A549 (cell line): Measurements from ENCODE around the gene SIDT1. TPM values are rescaled to one million over a fixed set of nuclear protein-coding genes. Genes with fewer than 3 reads are reported as not detected.
A peak's percentile ranks its signal among the peaks of the same experiment; 100 is the strongest.

Source experiments
- ATAC-seq, 2 experiments: fragments of 200-7000 bp in 1 of 2; fragments of >200 bp in 1 of 2; cut with Nextera tagmentation in 1 of 2; cut with Tn5 transposase in 1 of 2; 3 replicates each; pipeline versions ENCODE4 v1.8.0 to v1.9.1; 2018 to 2020; ENCODE audit warnings: mild to moderate bottlenecking in 1 of 2, moderate library complexity in 1 of 2
- CTCF ChIA-PET: fragments of 300-600 bp; sonication (Branson Sonifier 250); formaldehyde crosslinking; extraction: SDS; loops from one replicate; lab custom pipeline; 2021; ENCODE audit warnings: antibody characterized with exemption, inconsistent platforms; lab: Yijun Ruan, JAX
- POLR2A ChIA-PET: fragments of 350-600 bp; formaldehyde crosslinking; extraction: SDS; loops from one replicate; lab custom pipeline; 2021; ENCODE audit warnings: antibody characterized with exemption, inconsistent platforms; lab: Yijun Ruan, JAX
- DNase-seq, 2 experiments: peaks; one replicate each; pipeline versions ENCODE4 v3.0.0 to v3.0.0-alpha.2; 2011 to 2016; ENCODE audit warnings: low read depth in 1 of 2, low spot score in 1 of 2
- FAIRE-seq: peaks from 2 replicates; lab custom pipeline; 2011; peaks lifted over from hg19 to GRCh38; lab: Jason Lieb, UNC
- H3K27ac ChIP-seq, 2 experiments: fragments of >200 bp; sonication (Bioruptor Twin); formaldehyde crosslinking; 3 replicates each; pipeline ENCODE4 v1.5.1; 2016 to 2017
- H3K4me1 ChIP-seq: fragments of >200 bp; sonication (Bioruptor Twin); formaldehyde crosslinking; 3 replicates; pipeline ENCODE4 v1.6.1; 2016
- H3K4me2 ChIP-seq: fragments of >200 bp; sonication (Bioruptor Twin); formaldehyde crosslinking; 3 replicates; pipeline ENCODE4 v1.6.1; 2016
- H3K4me3 ChIP-seq: fragments of >200 bp; sonication (Bioruptor Twin); formaldehyde crosslinking; 3 replicates; pipeline ENCODE4 v1.5.1; 2016
- H3K9me3 ChIP-seq: fragments of >200 bp; sonication (Bioruptor Twin); formaldehyde crosslinking; 3 replicates; pipeline ENCODE4 v1.6.1; 2016
- CEBPB ChIP-seq, 2 experiments: fragments of >200 bp in 1 of 2; sonication (Bioruptor Twin) in 1 of 2; formaldehyde crosslinking in 1 of 2; IDR thresholded peaks; 2 replicates each; pipeline ENCODE4 v1.6.1; 2012 to 2016
- CTCF ChIP-seq: fragments of >200 bp; sonication (Bioruptor Twin); formaldehyde crosslinking; IDR thresholded peaks from 3 replicates; pipeline ENCODE4 v1.5.1; 2016
- HDAC2 ChIP-seq: fragments of 200-600 bp; sonication (generic); IDR thresholded peaks from 2 replicates; pipeline ENCODE4 v1.6.1; 2016
- HOXA7 ChIP-seq: fragments of 250-450 bp; sonication (Bioruptor Pico); IDR thresholded peaks from 2 replicates; pipeline ENCODE4 v1.5.0; 2020; ENCODE audit warnings: mild to moderate bottlenecking, moderate library complexity
- MAX ChIP-seq: IDR thresholded peaks from 2 replicates; pipeline ENCODE4 v1.6.1; 2012
- PHF8 ChIP-seq: fragments of 200-600 bp; sonication (generic); IDR thresholded peaks from 2 replicates; pipeline ENCODE4 v1.6.1; 2016; ENCODE audit warnings: low read depth, mild to moderate bottlenecking, antibody characterized with exemption, moderate library complexity, borderline replicate concordance
- POLR2AphosphoS2 ChIP-seq: conservative IDR thresholded peaks from 2 replicates; pipeline ENCODE4 v1.6.1; 2012; ENCODE audit warnings: low read length, improper control_type of control experiment, inconsistent platforms
- RAD21 ChIP-seq, 2 experiments: fragments of >200 bp in 1 of 2; sonication (Bioruptor Twin) in 1 of 2; formaldehyde crosslinking in 1 of 2; IDR thresholded peaks in 1 of 2; conservative IDR thresholded peaks in 1 of 2; 2 replicates in 1 of 2; 3 replicates in 1 of 2; pipeline ENCODE4 v1.6.1; 2012 to 2018; ENCODE audit warnings: inconsistent platforms in 1 of 2
- SMC3 ChIP-seq: fragments of >200 bp; sonication (Bioruptor Twin); formaldehyde crosslinking; IDR thresholded peaks from 3 replicates; pipeline ENCODE4 v1.6.1; 2018; ENCODE audit warnings: inconsistent platforms
- TP53 ChIP-seq: fragments of 250-450 bp; sonication (Bioruptor Pico); IDR thresholded peaks from 2 replicates; pipeline ENCODE4 v1.5.0; 2021; ENCODE audit warnings: mild to moderate bottlenecking, moderate library complexity
- ZSCAN20 ChIP-seq: fragments of 250-450 bp; sonication (Bioruptor Pico); IDR thresholded peaks from 2 replicates; pipeline ENCODE4 v1.8.0; 2022; ENCODE audit warnings: mild to moderate bottlenecking, moderate library complexity
- WGBS: methylation state at CpG from one replicate; pipeline ENCODE4 v1.1.6; 2017; ENCODE audit errors: missing lambda C conversion rate; 5-methylcytosine and 5-hydroxymethylcytosine counted together
- polyA plus RNA-seq, 4 experiments: library from polyadenylated mRNA; depleted of rRNA in 3 of 4; stranded (reverse); fragments of >200 nt; fragmentation: RNase III in 1 of 4; extraction: RNeasy Plus Mini Kit Qiagen cat#74134 plus additional on column Dnase treatment in 1 of 4; gene quantifications; 2 replicates in 3 of 4; 3 replicates in 1 of 4; pipeline ENCODE4 v1.2.3, GENCODE V29; 2011 to 2017
- TF ChIP-seq, protein P1 (sequence below): fragments of >200 bp; sonication (Bioruptor Twin); formaldehyde crosslinking; IDR thresholded peaks from 2 replicates; pipeline ENCODE4 v1.6.1; 2016

The SIDT1 gene
- polyA plus RNA-seq, 2 of the 4 experiments (the other 2 are of a cell fraction) = 0.43 to 7.5 TPM

GRCh38 chr3:113623324-113623723 is 91.0 kb downstream of the SIDT1 start:
- Histone ChIP-seq H3K4me2 (no peak overlapping the region), H3K4me1 (no peaks in the 10 kb centered on the region), H3K4me3 (no peak overlapping the region), H3K9me3 (no peaks in the 10 kb centered on the region), H3K27ac (no peak overlapping the region)
- FAIRE-seq (no peak), DNase-seq (peak in 1 of 2 experiments; percentile 18), ATAC-seq (no peak)
- POLR2A ChIA-PET = no interaction called here
- TF ChIP-seq RAD21 (conservative IDR thresholded peaks at IDR 0.05 in 1 of 2, IDR thresholded peaks at IDR 0.05 in 1 of 2) (peak in 1 of 2 experiments; percentile 29; a peak in 2 of 5 replicates), HDAC2 (no peak), CTCF (peak; percentile 13; the same call in 2 of the 3 replicates)
- CTCF ChIA-PET = interaction anchor here (1.2 to 2.0 kb wide), 3 partner anchors 46 to 335 kb away, joined by 3 to 10 read pairs (median 3); no protein-coding TSS in a partner anchor
- WGBS = 80% methylated on average over 19 of the region's 19 CpGs

GRCh38 chr3:113623811-113624210 is 91.5 kb downstream of the SIDT1 start:
- Histone ChIP-seq H3K9me3 (no peaks in the 10 kb centered on the region), H3K4me1 (no peaks in the 10 kb centered on the region), H3K27ac (no peak overlapping the region), H3K4me3 (no peak overlapping the region), H3K4me2 (no peak overlapping the region)
- ChIA-PET POLR2A (no interaction called here), CTCF (interaction anchor here (2.0 kb wide), 1 partner anchor 130 kb away, joined by 10 read pairs; no protein-coding TSS in a partner anchor)
- TF ChIP-seq HOXA7 (CRISPR knock-in tag) (no peak), ZSCAN20 (CRISPR knock-in tag) (no peak), TP53 (no peak)
- FAIRE-seq (no peak), ATAC-seq (no peak), DNase-seq (no peak)
- 93% methylated on average over 7 of the region's 7 CpGs for WGBS

GRCh38 chr3:113625834-113626233 is 93.5 kb downstream of the SIDT1 start:
- no peak for TF ChIP-seq POLR2AphosphoS2
- TF ChIP-seq, protein P1, sequence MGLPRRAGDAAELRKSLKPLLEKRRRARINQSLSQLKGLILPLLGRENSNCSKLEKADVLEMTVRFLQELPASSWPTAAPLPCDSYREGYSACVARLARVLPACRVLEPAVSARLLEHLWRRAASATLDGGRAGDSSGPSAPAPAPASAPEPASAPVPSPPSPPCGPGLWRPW = no peak
- no peak overlapping the region for H3K4me3 ChIP-seq
- FAIRE-seq = no peak
- H3K27ac ChIP-seq = no peak overlapping the region
- POLR2A ChIA-PET = no interaction called here
- no peak overlapping the region; the same call in 2 of the 3 replicates for H3K4me2 ChIP-seq
- CTCF ChIA-PET = interaction anchor here (0.9 to 2.0 kb wide), 8 partner anchors 9 to 589 kb away, joined by 3 to 13 read pairs (median 4); no protein-coding TSS in a partner anchor
- H3K4me1 ChIP-seq = no peaks in the 10 kb centered on the region
- no peak for DNase-seq
- H3K9me3 ChIP-seq = no peaks in the 10 kb centered on the region
- ATAC-seq = no peak
- WGBS = 61% methylated on average over 12 of the region's 12 CpGs

- FAIRE-seq (no peak), DNase-seq (peak; percentile 72 to 82), ATAC-seq (peak; percentile 94 to 99)
- Histone ChIP-seq H3K4me1 (no peaks in the 10 kb centered on the region), H3K4me2 (peak overlapping the region; percentile 62), H3K27ac (no peak overlapping the region), H3K9me3 (no peaks in the 10 kb centered on the region), H3K4me3 (no peak overlapping the region)
- 20% methylated on average over 10 of the region's 10 CpGs for WGBS
- TF ChIP-seq RAD21 (conservative IDR thresholded peaks at IDR 0.05 in 1 of 2, IDR thresholded peaks at IDR 0.05 in 1 of 2) (peak; percentile 97), PHF8 (no peak), SMC3 (peak; percentile 88), CTCF (peak; percentile 98), HDAC2 (no peak), CEBPB (IDR thresholded peaks at IDR 0.05) (0 out of 4 replicates have a peak, but pooled peaks of 1 of the 2 experiments have one; percentile 23), MAX (peak; percentile 41; the same call in 1 of the 2 replicates)
- ChIA-PET POLR2A (no interaction called here), CTCF (interaction anchor here (0.6 to 5.1 kb wide), 33 partner anchors 9 to 984 kb away, joined by 3 to 35 read pairs (median 4); no protein-coding TSS in a partner anchor)
These were observed 94.4 kb downstream of the SIDT1 start for GRCh38 chr3:113626503-113627371.
